DND-41 (cell line): ENCODE measurements around the gene MTFR1L.

Experiments used
- ATAC-seq: fragments of 200-7000 bp; cut with Tn5 transposase; 3 replicates; pipeline ENCODE4 v1.9.1; 2021; ENCODE audit warnings: low read depth; ENCODE audit not compliant: insufficient read depth
- DNase-seq: peaks from one replicate; pipeline ENCODE4 v3.0.0-alpha.2; 2020
- H2AFZ ChIP-seq: 2 replicates; pipeline ENCODE4 v1.6.0; 2012; ENCODE audit warnings: low read depth, low read length
- H3K27ac ChIP-seq: 2 replicates; pipeline ENCODE4 v1.5.1; 2012; ENCODE audit warnings: low read length, inconsistent platforms
- H3K27me3 ChIP-seq: fragments of 200-600 bp; sonication (generic); 2 replicates; pipeline ENCODE4 v1.6.0; 2012; ENCODE audit warnings: low read length, mild to moderate bottlenecking, inconsistent platforms; ENCODE audit not compliant: insufficient read depth, poor library complexity
- H3K36me3 ChIP-seq: 2 replicates; pipeline ENCODE4 v1.5.1; 2012; ENCODE audit warnings: low read length, inconsistent platforms; ENCODE audit not compliant: insufficient read depth
- H3K4me1 ChIP-seq: 2 replicates; pipeline ENCODE4 v1.5.1; 2012; ENCODE audit warnings: mild to moderate bottlenecking, low read length; ENCODE audit not compliant: insufficient read depth
- H3K4me2 ChIP-seq: 2 replicates; pipeline ENCODE4 v1.6.0; 2012; ENCODE audit warnings: mild to moderate bottlenecking, moderate library complexity, low read length, inconsistent platforms; ENCODE audit not compliant: insufficient read depth
- H3K4me3 ChIP-seq, 2 experiments: fragments of 200-600 bp in 1 of 2; shearing (Covaris generic) in 1 of 2; 2 replicates each; pipeline ENCODE4 v1.5.1; 2012 to 2016; ENCODE audit warnings: inconsistent platforms in 2 of 2, low read length in 2 of 2, mild to moderate bottlenecking in 2 of 2, low read depth in 1 of 2, moderate library complexity in 1 of 2
- H3K79me2 ChIP-seq: 2 replicates; pipeline ENCODE4 v1.6.0; 2012; ENCODE audit warnings: low read length, inconsistent platforms; ENCODE audit not compliant: insufficient read depth
- H3K9ac ChIP-seq: 2 replicates; pipeline ENCODE4 v1.6.0; 2012; ENCODE audit warnings: low read depth, mild to moderate bottlenecking, inconsistent platforms, low read length, moderate library complexity
- H3K9me3 ChIP-seq: 2 replicates; pipeline ENCODE4 v1.5.1; 2012; ENCODE audit warnings: low read length, moderate library complexity, mild to moderate bottlenecking, inconsistent platforms; ENCODE audit not compliant: insufficient read depth, severe bottlenecking
- H4K20me1 ChIP-seq: 2 replicates; pipeline ENCODE4 v1.6.0; 2012; ENCODE audit warnings: low read length; ENCODE audit not compliant: insufficient read depth
- CTCF ChIP-seq: IDR thresholded peaks from 2 replicates; pipeline ENCODE4 v1.5.1; 2012; ENCODE audit warnings: borderline replicate concordance, low read length, moderate library complexity, mild to moderate bottlenecking; ENCODE audit not compliant: poor library complexity, severe bottlenecking; ENCODE audit errors: extremely low read depth
- EZH2 ChIP-seq: IDR thresholded peaks from 3 replicates; pipeline ENCODE4 v1.6.1; 2012; ENCODE audit warnings: borderline replicate concordance, low read depth, mild to moderate bottlenecking, moderate library complexity, low read length, inconsistent platforms; ENCODE audit not compliant: severe bottlenecking

MTFR1L gene

GRCh38 chr1:25875856-25876692, 56.3 kb downstream of the MTFR1L start:
- Histone ChIP-seq H3K27me3 (no peaks in the 10 kb centered on the region), H3K79me2 (no peaks in the 10 kb centered on the region), H2AFZ (no peak overlapping the region), H3K9me3 (no peaks in the 10 kb centered on the region), H3K4me3 (no peak overlapping the region), H3K36me3 (no peaks in the 10 kb centered on the region), H3K9ac (no peak overlapping the region), H4K20me1 (no peaks in the 10 kb centered on the region), H3K4me2 (no peak overlapping the region), H3K27ac (no peak overlapping the region), H3K4me1 (no peaks in the 10 kb centered on the region)
- no peak for ATAC-seq
- TF ChIP-seq EZH2 = no peak
- TF ChIP-seq CTCF = no peak
- DNase-seq = no peak

GRCh38 chr1:25876693-25877077, 56.9 kb downstream of the MTFR1L start:
- TF ChIP-seq EZH2 = no peak
- TF ChIP-seq CTCF = no peak
- Histone ChIP-seq H3K4me1 (no peaks in the 10 kb centered on the region), H3K27ac (no peak overlapping the region), H3K79me2 (no peaks in the 10 kb centered on the region), H3K9me3 (no peaks in the 10 kb centered on the region), H3K4me3 (no peak overlapping the region), H3K27me3 (no peaks in the 10 kb centered on the region), H3K36me3 (no peaks in the 10 kb centered on the region), H4K20me1 (no peaks in the 10 kb centered on the region), H3K4me2 (no peak overlapping the region), H3K9ac (no peak overlapping the region), H2AFZ (no peak overlapping the region)
- ATAC-seq = no peak
- DNase-seq = no peak

- H4K20me1 ChIP-seq = no peaks in the 10 kb centered on the region
- H3K4me2 ChIP-seq = no peak overlapping the region
- no peaks in the 10 kb centered on the region for H3K4me1 ChIP-seq
- H3K79me2 ChIP-seq = no peaks in the 10 kb centered on the region
- no peaks in the 10 kb centered on the region for H3K27me3 ChIP-seq
- H3K27ac ChIP-seq = no peak overlapping the region
- no peak overlapping the region for H3K9ac ChIP-seq
- ATAC-seq (no peak), DNase-seq (no peak)
- H3K4me3 ChIP-seq = no peak overlapping the region
- H3K9me3 ChIP-seq = no peaks in the 10 kb centered on the region
- no peaks in the 10 kb centered on the region for H3K36me3 ChIP-seq
- H2AFZ ChIP-seq = no peak overlapping the region
- TF ChIP-seq EZH2 (no peak), CTCF (no peak)
These were observed 57.4 kb downstream of the MTFR1L start for GRCh38 chr1:25877155-25877554.
